Measurements from ENCODE around the gene KCNK2. TPM values are rescaled to one million over a fixed set of nuclear protein-coding genes. Genes with fewer than 3 reads are reported as not detected.

KCNK2 gene
- polyA plus RNA-seq, 1 of the 3 experiments (the other 2 are of a cell fraction) = 12.2 TPM

DNA sequence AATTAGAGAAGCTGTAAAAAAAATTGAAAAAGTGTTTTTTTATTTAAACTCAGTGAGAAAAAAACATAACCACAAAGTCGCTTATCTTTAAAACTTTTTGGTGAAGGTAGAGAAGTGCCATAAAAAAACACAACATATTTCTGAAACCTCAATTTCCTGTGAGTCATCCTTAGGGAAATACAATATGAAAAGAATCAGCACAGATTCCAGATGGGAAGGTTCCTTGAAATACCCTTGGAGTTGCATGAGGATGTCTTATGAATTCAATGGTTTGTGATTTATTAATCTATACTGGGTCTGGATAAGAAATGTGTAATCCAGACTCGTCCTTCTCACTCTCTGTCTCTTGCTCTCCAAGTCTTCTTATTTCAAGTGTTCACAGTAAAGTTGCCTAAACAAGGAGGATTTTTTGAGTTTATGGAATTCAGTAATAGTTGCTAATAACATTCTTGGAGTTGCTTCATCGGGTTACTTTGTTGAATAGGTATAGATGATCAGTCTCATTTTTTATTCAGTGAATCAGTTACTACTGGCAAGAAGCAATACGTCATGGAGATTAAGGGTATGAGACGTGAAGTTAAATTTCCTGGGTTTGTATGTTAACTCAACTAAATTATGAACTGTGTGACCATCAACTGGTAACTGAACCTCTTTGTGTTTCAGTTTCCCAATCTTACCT is 191.4 kb downstream of the KCNK2 start (continued):
- TF ChIP-seq, protein P1, sequence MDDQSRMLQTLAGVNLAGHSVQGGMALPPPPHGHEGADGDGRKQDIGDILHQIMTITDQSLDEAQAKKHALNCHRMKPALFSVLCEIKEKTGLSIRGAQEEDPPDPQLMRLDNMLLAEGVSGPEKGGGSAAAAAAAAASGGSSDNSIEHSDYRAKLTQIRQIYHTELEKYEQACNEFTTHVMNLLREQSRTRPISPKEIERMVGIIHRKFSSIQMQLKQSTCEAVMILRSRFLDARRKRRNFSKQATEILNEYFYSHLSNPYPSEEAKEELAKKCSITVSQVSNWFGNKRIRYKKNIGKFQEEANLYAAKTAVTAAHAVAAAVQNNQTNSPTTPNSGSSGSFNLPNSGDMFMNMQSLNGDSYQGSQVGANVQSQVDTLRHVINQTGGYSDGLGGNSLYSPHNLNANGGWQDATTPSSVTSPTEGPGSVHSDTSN (IDR thresholded peaks at IDR 0.05) = peak; percentile 78
- no peak for TF ChIP-seq SIN3A (IDR thresholded peaks at IDR 0.05; ENCODE audit: borderline replicate concordance, low read depth, low read length)
- no peak for TF ChIP-seq CHD2 (IDR thresholded peaks at IDR 0.05; ENCODE audit: low read length, partially characterized antibody)
- TF ChIP-seq, protein P2, sequence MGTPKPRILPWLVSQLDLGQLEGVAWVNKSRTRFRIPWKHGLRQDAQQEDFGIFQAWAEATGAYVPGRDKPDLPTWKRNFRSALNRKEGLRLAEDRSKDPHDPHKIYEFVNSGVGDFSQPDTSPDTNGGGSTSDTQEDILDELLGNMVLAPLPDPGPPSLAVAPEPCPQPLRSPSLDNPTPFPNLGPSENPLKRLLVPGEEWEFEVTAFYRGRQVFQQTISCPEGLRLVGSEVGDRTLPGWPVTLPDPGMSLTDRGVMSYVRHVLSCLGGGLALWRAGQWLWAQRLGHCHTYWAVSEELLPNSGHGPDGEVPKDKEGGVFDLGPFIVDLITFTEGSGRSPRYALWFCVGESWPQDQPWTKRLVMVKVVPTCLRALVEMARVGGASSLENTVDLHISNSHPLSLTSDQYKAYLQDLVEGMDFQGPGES (IDR thresholded peaks at IDR 0.05; ENCODE audit: low read depth, low read length) = no peak
- no peak for TF ChIP-seq MXI1 (IDR thresholded peaks at IDR 0.05; ENCODE audit: low read depth, low read length)
- TF ChIP-seq RCOR1 (IDR thresholded peaks at IDR 0.05; ENCODE audit: low read length) = no peak
- no peak for TF ChIP-seq RAD21 (IDR thresholded peaks at IDR 0.05; ENCODE audit: low read length)
- TF ChIP-seq, protein P3, sequence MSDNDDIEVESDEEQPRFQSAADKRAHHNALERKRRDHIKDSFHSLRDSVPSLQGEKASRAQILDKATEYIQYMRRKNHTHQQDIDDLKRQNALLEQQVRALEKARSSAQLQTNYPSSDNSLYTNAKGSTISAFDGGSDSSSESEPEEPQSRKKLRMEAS (IDR thresholded peaks at IDR 0.05; ENCODE audit: low read depth) = no peak
- TF ChIP-seq NRF1 (IDR thresholded peaks at IDR 0.05; ENCODE audit: low read depth, low read length) = no peak
- peak; percentile 93 for TF ChIP-seq JUND (IDR thresholded peaks at IDR 0.05)
- TF ChIP-seq FOXM1 (IDR thresholded peaks at IDR 0.05; ENCODE audit: low read depth) = peak; percentile 58; the same call in 1 of the 2 replicates
- peak; percentile 58; the same call in 1 of the 2 replicates for TF ChIP-seq POLR2AphosphoS5 (IDR thresholded peaks at IDR 0.05; ENCODE audit: low read depth, low read length)
- TF ChIP-seq FOSL2 (IDR thresholded peaks at IDR 0.05; ENCODE audit: borderline replicate concordance, low read depth) = peak; percentile 88
- TF ChIP-seq, protein P4, sequence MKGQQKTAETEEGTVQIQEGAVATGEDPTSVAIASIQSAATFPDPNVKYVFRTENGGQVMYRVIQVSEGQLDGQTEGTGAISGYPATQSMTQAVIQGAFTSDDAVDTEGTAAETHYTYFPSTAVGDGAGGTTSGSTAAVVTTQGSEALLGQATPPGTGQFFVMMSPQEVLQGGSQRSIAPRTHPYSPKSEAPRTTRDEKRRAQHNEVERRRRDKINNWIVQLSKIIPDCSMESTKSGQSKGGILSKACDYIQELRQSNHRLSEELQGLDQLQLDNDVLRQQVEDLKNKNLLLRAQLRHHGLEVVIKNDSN (IDR thresholded peaks at IDR 0.05; ENCODE audit: borderline replicate concordance, low read depth) = no peak
- no peak for TF ChIP-seq FOXJ3 (CRISPR knock-in tag; IDR thresholded peaks at IDR 0.05)
- TF ChIP-seq GATA2 (CRISPR knock-in tag; IDR thresholded peaks at IDR 0.05) = no peak
- TF ChIP-seq, protein P5, sequence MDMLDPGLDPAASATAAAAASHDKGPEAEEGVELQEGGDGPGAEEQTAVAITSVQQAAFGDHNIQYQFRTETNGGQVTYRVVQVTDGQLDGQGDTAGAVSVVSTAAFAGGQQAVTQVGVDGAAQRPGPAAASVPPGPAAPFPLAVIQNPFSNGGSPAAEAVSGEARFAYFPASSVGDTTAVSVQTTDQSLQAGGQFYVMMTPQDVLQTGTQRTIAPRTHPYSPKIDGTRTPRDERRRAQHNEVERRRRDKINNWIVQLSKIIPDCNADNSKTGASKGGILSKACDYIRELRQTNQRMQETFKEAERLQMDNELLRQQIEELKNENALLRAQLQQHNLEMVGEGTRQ (IDR thresholded peaks at IDR 0.05; ENCODE audit: borderline replicate concordance, low read depth, low read length) = no peak
- TF ChIP-seq, protein P6, sequence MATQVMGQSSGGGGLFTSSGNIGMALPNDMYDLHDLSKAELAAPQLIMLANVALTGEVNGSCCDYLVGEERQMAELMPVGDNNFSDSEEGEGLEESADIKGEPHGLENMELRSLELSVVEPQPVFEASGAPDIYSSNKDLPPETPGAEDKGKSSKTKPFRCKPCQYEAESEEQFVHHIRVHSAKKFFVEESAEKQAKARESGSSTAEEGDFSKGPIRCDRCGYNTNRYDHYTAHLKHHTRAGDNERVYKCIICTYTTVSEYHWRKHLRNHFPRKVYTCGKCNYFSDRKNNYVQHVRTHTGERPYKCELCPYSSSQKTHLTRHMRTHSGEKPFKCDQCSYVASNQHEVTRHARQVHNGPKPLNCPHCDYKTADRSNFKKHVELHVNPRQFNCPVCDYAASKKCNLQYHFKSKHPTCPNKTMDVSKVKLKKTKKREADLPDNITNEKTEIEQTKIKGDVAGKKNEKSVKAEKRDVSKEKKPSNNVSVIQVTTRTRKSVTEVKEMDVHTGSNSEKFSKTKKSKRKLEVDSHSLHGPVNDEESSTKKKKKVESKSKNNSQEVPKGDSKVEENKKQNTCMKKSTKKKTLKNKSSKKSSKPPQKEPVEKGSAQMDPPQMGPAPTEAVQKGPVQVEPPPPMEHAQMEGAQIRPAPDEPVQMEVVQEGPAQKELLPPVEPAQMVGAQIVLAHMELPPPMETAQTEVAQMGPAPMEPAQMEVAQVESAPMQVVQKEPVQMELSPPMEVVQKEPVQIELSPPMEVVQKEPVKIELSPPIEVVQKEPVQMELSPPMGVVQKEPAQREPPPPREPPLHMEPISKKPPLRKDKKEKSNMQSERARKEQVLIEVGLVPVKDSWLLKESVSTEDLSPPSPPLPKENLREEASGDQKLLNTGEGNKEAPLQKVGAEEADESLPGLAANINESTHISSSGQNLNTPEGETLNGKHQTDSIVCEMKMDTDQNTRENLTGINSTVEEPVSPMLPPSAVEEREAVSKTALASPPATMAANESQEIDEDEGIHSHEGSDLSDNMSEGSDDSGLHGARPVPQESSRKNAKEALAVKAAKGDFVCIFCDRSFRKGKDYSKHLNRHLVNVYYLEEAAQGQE (IDR thresholded peaks at IDR 0.05; ENCODE audit: low read depth, low read length) = no peak
- TF ChIP-seq SMC3 (IDR thresholded peaks at IDR 0.05; ENCODE audit: low read depth, low read length) = no peak
